ENCODE results near the gene NT5DC2. TPM values are rescaled to one million over a fixed set of nuclear protein-coding genes. Genes with fewer than 3 reads are reported as not detected.

The NT5DC2 gene
- total and polyA plus RNA-seq, 10 of the 15 experiments (the other 5 are each of a cell fraction or from before 2014, with no cell fraction given), result 21.6 to 135 (median 66.8) TPM

GRCh38 chr3:52487788-52488691 is 45.6 kb downstream of the NT5DC2 start (continued):
- TF ChIP-seq, protein P1, sequence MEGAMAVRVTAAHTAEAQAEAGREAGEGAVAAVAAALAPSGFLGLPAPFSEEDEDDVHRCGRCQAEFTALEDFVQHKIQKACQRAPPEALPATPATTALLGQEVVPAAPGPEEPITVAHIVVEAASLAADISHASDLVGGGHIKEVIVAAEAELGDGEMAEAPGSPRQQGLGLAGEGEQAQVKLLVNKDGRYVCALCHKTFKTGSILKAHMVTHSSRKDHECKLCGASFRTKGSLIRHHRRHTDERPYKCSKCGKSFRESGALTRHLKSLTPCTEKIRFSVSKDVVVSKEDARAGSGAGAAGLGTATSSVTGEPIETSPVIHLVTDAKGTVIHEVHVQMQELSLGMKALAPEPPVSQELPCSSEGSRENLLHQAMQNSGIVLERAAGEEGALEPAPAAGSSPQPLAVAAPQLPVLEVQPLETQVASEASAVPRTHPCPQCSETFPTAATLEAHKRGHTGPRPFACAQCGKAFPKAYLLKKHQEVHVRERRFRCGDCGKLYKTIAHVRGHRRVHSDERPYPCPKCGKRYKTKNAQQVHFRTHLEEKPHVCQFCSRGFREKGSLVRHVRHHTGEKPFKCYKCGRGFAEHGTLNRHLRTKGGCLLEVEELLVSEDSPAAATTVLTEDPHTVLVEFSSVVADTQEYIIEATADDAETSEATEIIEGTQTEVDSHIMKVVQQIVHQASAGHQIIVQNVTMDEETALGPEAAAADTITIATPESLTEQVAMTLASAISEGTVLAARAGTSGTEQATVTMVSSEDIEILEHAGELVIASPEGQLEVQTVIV (IDR thresholded peaks at IDR 0.05; ENCODE audit: borderline replicate concordance, partially characterized antibody), result no peak
- no peak for TF ChIP-seq POLR2AphosphoS5 (IDR thresholded peaks at IDR 0.05; ENCODE audit: low read length)
- TF ChIP-seq POLR2AphosphoS2 (IDR thresholded peaks at IDR 0.05; ENCODE audit: low read depth, low read length), result no peak
- no peak for TF ChIP-seq SREBF2 (IDR thresholded peaks at IDR 0.05; ENCODE audit: low read length)
- TF ChIP-seq RAD21 (IDR thresholded peaks at IDR 0.05; ENCODE audit: insufficient read depth, low read depth, low read length), result no peak

DNA sequence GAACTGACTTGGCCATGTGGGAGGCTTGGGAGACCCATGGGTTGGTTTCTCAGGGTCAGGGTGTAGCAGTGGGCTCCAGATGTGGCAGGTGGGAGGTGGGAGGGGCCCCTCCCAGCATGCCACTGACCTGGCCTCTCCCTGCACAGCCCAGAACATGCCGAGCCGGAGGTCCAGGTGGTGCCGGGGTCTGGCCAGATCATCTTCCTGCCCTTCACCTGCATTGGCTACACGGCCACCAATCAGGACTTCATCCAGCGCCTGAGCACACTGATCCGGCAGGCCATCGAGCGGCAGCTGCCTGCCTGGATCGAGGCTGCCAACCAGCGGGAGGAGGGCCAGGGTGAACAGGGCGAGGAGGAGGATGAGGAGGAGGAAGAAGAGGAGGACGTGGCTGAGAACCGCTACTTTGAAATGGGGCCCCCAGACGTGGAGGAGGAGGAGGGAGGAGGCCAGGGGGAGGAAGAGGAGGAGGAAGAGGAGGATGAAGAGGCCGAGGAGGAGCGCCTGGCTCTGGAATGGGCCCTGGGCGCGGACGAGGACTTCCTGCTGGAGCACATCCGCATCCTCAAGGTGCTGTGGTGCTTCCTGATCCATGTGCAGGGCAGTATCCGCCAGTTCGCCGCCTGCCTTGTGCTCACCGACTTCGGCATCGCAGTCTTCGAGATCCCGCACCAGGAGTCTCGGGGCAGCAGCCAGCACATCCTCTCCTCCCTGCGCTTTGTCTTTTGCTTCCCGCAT is 46.4 kb downstream of the NT5DC2 start:
- H3K27ac ChIP-seq (ENCODE audit: control insufficient read depth, insufficient read depth), result no peak overlapping the region
- ChIA-PET SMC1A (ENCODE audit: uncharacterized antibody, unreplicated experiment) (no interaction called here), POLR2A (no interaction called here), RAD21 (ENCODE audit: unreplicated experiment) (no interaction called here), CTCF (no interaction called here)
- H3K36me3 ChIP-seq (ENCODE audit: control insufficient read depth in 2 of 2, insufficient read depth in 2 of 2, low read length in 1 of 2), result peaks cover 6 to 30% of the 10 kb centered on the region in 2 experiments; a peak in 3 of 4 replicates
- in situ Hi-C loops (cut with MboI) (no loop called here), intact Hi-C loops (cut with micrococcal nuclease; ENCODE audit: unreplicated experiment) (no loop called here)
- DNase-seq (ENCODE audit: low read depth, low spot score) (no peak), ATAC-seq (no peak), FAIRE-seq (no peak)
- no peaks in the 10 kb centered on the region for H3K4me1 ChIP-seq (ENCODE audit: control insufficient read depth, insufficient read depth, low read length)
- no peak overlapping the region for H3K9ac ChIP-seq (ENCODE audit: control insufficient read depth, insufficient read depth, low read length)
- no peaks in the 10 kb centered on the region for H3K79me2 ChIP-seq (ENCODE audit: control insufficient read depth, insufficient read depth, low read length)
- no peaks in the 10 kb centered on the region for H3K27me3 ChIP-seq (replicated peaks in 1 of 2; ENCODE audit: control insufficient read depth in 2 of 2, insufficient read depth in 2 of 2, low read length in 1 of 2)
- no peaks in the 10 kb centered on the region for H4K20me1 ChIP-seq (ENCODE audit: control insufficient read depth, insufficient read depth)
- no peak overlapping the region for H2AFZ ChIP-seq (ENCODE audit: control insufficient read depth, low read depth, low read length)
- WGBS (ENCODE audit: insufficient coverage, insufficient replicate concordance, low lambda C conversion rate, missing lambda C conversion rate), result 95% methylated on average over 30 of the region's 31 CpGs
- no peak overlapping the region for H3K4me3 ChIP-seq
- no peak overlapping the region for H3K4me2 ChIP-seq (ENCODE audit: control insufficient read depth, insufficient read depth)
- H3K9me3 ChIP-seq (replicated peaks; ENCODE audit: control insufficient read depth, insufficient read depth, low read length), result no peaks in the 10 kb centered on the region
- BruUV-seq (replicated peaks), result no TSS peak
- no peak for TF ChIP-seq REST (IDR thresholded peaks at IDR 0.05; ENCODE audit: low read depth, low read length)
- TF ChIP-seq, protein P2, sequence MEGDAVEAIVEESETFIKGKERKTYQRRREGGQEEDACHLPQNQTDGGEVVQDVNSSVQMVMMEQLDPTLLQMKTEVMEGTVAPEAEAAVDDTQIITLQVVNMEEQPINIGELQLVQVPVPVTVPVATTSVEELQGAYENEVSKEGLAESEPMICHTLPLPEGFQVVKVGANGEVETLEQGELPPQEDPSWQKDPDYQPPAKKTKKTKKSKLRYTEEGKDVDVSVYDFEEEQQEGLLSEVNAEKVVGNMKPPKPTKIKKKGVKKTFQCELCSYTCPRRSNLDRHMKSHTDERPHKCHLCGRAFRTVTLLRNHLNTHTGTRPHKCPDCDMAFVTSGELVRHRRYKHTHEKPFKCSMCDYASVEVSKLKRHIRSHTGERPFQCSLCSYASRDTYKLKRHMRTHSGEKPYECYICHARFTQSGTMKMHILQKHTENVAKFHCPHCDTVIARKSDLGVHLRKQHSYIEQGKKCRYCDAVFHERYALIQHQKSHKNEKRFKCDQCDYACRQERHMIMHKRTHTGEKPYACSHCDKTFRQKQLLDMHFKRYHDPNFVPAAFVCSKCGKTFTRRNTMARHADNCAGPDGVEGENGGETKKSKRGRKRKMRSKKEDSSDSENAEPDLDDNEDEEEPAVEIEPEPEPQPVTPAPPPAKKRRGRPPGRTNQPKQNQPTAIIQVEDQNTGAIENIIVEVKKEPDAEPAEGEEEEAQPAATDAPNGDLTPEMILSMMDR (IDR thresholded peaks at IDR 0.05 in 2 of 3, conservative IDR thresholded peaks at IDR 0.05 in 1 of 3; ENCODE audit: control insufficient read depth in 2 of 3, extremely low read depth in 1 of 3, insufficient read depth in 1 of 3, low read depth in 3 of 3, low read length in 3 of 3), result no peak
- no peak for TF ChIP-seq FOS (IDR thresholded peaks at IDR 0.05; ENCODE audit: borderline replicate concordance, extremely low read depth, insufficient read length)
- TF ChIP-seq ATF2 (IDR thresholded peaks at IDR 0.05; ENCODE audit: low read length), result no peak
- no peak for TF ChIP-seq FOXM1 (IDR thresholded peaks at IDR 0.05; ENCODE audit: low read depth, low read length)
